GM18951 (cell line): ENCODE data around the gene CACNA2D4.

Experiments used
- POLR2A ChIP-seq: IDR thresholded peaks from 4 replicates; pipeline ENCODE4 v1.6.1; 2011; ENCODE audit warnings: mild to moderate bottlenecking; ENCODE audit not compliant: insufficient read length, insufficient read depth; ENCODE audit errors: extremely low read depth
- in situ Hi-C: fragments of 300-500 bp; cut with MboI; formaldehyde crosslinking; loops from one replicate; pipeline ENCODE4 v1.12.0; 2022; ENCODE audit warnings: low sequenced_read_pairs, mixed read lengths, inconsistent platforms; ENCODE audit not compliant: unreplicated experiment

The CACNA2D4 gene

DNA sequence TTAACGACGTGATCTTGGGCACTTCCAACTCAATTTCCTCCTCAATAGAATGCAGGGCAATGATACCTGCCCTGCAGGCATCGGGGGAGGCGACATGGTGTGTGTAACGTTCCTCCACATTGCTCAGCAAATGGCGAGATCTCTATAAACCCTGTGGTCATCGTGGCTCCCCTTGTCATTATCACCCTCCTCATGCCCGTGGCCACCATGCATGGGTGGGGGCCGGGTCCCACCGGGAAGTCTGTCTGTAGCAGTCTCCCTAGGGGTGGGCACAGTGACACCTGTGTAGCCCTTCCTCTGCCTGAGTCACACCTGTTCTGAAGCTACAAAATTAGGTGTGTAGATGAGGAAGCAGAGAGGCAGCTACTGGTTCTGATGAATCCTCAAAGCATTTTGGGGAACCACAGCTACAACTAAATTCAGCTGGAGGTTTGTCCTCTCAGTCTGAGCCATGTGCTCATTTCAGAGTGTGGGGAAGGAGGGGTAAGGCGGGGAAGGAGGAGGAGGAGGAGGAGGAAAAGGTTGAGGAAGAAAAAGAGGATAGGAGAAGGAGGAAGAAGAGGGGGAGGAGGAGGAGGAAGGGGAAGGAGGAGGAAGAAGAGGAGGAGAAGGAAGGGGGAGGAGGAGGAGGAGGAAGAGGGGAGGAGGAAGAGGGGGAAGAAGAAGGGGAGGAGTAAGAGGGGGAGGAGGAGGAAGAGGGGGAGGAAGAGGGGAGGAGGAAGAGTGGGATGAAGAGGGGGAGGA, 11.0 kb upstream of the CACNA2D4 start:
- in situ Hi-C loops: no loop called here
- TF ChIP-seq POLR2A: no peak

DNA sequence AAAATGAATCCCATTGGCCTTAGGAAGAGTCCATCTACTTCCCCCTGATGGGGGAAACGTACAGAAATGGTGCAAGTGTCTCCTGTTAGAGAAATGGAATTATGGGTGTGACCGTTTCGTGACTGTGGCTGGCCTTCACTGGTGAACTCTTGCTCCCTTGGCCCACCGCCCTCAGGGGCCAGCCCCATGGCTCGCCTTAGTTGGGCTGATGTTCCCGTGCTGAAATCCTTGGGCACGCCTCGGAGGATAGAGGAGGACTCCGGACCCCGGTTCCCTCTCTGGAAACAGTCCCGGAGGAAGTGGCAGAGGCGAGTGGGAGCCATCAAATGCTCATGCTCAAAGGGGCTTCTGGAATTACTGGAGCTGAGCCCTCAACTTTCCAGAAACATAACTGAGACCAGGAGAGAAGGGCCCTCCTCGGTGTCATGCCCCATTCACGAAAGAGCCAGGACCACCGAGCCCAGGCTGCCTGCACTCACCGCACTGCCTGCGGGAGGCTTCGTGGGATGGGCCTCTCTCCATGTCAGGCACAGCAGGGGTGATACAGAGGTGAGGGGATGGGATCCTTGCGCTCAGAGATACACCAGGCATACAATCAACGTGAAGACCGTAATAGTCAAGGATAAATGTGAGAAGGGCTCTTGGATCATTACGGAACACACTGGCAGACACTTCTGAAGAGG, 10.1 kb upstream of the CACNA2D4 start:
- no peak for TF ChIP-seq POLR2A
- in situ Hi-C loops: no loop called here

DNA sequence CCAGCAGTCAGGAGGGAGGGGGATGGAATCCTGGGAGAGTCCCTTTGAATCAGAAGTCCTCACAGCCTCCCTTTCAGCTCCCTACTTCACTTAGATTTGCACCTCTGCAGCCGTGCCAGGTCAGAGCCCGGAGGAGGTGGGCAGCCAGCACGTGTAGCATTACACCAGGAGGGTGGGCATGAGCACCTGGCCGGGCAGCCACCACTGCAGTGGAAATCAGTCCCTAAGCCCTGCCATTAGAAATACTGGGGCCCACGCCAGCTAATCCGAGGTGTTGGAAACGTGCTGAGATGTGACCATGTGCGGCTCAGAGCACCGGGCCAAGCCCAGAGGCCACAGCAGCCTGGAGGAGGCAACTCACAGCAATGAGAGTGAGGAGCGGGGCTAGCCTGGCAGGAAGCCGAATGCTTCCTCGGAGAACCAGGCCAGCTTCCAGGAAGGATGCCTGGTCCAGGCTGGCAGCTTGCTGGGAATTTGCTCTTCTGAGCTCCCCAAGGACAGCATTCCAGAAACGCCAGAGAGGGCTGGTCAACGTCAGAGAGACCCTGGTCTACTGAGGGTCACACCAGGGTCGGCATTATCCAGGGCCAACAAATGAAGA, 9.4 kb upstream of the CACNA2D4 start:
- TF ChIP-seq POLR2A: no peak
- in situ Hi-C loops: no loop called here

DNA sequence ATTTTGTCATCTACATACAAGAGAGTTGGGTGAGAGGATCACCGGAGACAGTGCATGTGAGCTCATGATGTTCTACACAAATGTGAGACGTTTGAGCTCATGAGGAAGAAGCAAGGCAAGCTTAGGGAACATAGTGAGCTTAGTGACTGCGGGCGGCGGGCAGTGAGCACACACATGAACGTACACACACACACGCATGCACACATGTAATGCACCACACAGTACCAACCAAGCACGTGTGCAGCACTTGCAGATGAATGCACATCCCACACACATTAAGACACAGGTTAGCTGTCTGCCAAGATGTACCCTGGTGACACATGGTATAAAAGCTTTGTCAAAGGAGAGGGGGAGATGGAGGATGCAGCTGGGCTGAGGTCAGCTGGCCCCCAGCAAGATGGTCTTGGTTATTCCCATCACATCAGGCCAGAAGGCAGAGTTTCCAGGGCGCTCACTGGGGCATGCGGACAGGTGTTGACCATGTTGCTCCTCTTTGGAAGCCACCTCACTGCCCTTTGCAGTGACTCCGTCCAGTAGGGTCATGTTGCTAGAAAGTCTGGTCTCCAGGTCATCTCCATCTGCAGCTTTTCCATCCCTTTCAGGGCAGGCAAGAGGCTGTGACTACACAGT, 8.7 kb upstream of the CACNA2D4 start:
- TF ChIP-seq POLR2A: no peak

DNA sequence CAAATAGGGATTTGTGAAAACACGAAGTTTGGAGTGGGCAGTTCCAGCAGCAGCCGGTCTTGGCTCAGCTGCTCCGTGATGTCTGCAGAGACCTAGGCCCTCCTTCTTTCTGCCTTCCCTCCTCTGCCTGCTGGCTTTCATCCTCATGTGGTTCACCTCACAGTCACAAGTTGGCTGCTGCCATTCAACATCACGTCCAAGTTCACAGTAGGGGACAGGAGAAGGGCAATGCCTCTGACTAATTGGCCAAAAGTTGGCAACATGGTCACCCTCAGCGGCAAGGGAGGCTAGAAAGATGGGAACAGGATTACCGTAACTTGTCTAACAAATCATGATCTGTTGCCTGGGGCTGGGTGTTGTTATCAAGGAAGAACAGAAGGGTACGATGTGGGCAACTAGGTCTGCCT, 7.8 kb upstream of the CACNA2D4 start:
- no peak for TF ChIP-seq POLR2A
- in situ Hi-C loops: no loop called here

More for the DNA sequence above, 8.7 kb upstream of the CACNA2D4 start:
- in situ Hi-C loops: no loop called here

DNA sequence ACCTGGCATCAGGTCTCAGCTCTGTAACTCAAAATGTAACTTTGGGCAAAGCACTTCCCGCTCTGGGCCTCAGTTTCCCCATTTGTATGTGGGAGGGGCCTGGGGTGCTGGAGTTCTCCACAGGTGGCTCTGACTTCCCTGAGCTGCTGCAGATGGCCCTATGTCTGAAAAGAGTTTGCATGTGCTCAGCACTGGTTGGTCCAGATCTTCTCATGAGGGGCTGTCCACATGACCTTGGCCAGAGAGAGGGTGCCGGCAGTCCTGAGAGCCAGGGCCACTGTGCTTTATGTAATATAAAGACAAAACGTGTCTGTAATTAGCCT, 7.2 kb upstream of the CACNA2D4 start:
- no peak for TF ChIP-seq POLR2A

DNA sequence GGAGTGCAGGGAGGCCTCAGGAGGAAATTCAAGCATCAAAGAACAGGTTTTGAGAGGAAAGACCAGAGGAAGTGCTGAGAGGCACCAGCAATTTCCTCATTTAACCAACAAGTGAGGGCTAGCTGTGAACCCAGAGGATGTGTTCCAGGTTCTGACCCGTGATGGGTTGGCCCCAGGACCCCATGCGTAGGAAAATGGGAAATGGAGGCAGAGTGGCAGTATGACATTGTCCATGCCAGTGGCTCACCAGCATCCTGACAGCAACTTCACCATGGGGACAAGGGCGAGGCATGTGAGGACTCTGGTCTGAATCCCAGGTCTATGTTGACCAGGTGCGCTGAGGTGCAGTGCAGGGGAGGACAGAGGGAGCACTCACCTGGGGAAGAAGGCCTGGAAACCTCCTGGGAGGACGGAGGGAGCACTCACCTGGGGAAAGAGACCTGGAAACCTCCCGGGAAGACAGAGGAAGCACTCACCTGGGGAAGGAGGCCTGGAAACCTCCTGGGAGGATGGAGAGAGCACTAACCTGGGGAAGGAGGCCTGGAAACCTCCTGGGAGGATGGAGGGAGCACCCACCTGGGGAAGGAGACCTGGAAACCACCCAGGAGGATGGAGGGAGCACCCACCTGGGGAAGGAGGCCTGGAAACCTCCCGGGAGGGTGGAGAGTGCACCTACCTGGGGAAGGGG, 6.7 kb upstream of the CACNA2D4 start:
- no peak for TF ChIP-seq POLR2A
- in situ Hi-C loops: no loop called here

More for the DNA sequence above, 7.2 kb upstream of the CACNA2D4 start:
- in situ Hi-C loops: no loop called here

DNA sequence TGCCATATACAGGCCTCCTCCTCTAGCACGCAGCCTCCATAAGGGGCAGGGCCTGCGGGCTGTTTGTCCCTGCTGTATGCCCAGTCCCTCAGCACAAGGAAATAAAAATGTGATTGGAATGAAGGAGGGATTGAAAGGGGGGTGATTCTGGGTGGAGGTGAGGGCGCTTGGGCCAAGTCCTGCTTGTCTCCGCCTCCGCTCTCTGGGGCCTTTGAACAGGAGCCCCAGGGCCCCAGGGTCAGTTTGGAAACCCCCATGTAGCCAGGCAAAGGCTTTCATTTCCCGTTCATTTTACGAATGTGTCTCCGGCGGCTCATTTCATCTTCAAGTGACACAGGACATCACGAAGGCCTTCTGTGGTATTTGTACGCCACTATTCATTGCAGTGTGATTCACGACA, 4.5 kb upstream of the CACNA2D4 start:
- no peak for TF ChIP-seq POLR2A
- in situ Hi-C loops: no loop called here

DNA sequence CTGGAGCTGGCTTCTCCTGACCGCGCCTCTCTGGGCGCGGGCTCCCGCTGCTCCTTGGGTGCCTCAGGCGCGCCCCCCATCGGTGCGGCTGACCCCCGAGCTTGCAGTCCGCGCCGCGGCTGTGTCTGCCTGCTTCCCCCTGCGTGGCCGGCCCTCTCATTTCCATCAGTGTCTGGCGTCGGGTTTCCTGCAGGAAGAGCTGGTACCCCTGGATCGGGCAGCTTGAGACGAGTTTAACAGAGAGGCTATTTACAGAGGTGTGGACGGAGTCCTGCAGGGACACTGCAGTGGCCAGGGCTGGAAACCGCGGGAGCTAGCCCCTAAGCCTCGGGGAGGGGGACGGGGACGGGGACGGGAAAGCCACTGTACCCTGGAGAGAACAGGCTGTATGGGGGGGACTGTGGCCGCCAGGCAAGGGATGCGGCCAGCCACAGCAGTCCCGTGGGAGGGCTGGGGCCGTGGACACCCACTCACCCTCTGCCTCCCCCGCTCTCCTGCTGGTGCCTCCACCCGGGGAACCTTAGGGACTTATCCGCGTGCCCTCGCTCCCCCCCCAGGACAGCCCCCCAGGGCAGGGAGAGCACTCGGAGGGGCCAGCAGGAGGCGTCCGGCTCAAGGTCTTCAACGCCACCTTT, 3.7 kb upstream of the CACNA2D4 start:
- in situ Hi-C loops: no loop called here
- no peak for TF ChIP-seq POLR2A

DNA sequence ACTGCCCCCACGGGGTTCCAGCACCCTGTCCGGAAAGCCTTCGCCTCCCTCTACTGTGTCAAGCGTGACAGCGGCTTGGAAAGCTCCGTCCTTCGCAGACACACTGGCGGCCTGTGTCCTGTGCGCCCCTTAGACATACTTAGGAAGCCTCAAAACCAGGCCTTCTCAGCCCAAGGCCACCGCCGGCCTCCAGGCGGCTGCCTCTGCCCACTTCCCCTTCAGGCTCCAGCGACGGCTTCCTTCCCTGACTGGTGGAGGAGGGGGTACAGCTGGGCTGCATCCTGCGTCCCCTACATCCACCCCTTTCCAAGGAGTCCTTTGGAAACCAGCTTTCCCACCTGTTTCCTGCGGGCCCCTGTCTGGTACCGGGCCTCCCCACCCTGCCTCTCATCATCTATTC, 2.5 kb upstream of the CACNA2D4 start:
- in situ Hi-C loops: no loop called here
- no peak for TF ChIP-seq POLR2A

DNA sequence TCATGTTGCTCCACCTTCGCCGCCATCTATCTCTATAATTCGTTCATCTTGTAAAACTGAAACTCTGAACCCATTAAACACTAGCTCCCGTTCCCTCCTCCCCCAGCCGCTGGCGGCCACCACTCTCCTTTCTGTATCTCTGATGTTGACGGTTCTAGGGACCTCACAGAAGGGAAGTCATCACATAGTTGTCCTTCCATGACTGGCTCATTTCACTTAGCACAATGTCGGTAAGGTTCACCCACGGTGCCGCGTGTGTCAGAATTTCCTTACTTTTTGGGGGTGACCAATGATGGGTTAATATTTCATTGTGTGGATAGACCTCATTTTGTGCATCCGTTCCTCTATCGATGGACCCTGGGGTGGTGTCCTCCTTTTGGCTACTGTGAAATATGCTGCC, 2.0 kb upstream of the CACNA2D4 start:
- in situ Hi-C loops: no loop called here
- TF ChIP-seq POLR2A: no peak

DNA sequence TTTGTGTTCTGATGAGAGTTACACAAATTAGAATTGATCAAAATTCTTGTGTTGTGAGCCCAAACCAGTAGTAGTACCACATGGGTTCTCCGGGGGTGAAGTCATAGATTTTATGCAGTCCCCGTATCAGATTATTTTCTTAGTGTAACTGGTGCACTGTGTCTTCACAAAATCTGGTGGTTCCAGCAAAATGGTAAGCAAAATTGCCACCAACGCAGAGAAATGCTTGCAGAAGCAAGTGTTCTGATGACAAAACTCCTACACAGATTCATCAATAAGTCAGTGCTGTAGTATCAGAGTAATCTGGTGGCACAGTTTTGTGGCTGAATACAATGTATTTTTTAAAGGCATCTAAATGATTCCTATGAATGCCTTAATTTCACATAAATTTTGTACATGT, 1.3 kb upstream of the CACNA2D4 start:
- in situ Hi-C loops: no loop called here
- no peak for TF ChIP-seq POLR2A

DNA sequence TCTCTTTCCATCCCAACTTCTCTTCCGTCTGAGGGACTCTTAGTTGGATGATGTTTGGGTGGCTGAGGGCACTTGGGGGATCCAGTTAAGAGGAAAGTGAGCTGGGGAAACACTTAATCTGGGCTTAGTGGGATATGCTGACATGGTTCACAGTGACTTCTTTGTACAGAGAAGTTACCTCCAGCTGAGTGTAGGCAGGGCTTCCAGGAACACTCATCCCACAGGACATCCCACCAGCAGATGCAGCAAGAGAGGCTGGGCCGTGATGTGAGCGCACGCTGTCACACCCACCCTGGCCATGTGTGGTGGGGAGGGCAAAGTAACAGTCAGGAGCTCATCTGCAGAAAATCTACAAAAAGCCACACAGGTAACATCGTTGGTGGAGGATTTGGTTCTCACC, 832 bp upstream of the CACNA2D4 start:
- in situ Hi-C loops: no loop called here
- no peak for TF ChIP-seq POLR2A

DNA sequence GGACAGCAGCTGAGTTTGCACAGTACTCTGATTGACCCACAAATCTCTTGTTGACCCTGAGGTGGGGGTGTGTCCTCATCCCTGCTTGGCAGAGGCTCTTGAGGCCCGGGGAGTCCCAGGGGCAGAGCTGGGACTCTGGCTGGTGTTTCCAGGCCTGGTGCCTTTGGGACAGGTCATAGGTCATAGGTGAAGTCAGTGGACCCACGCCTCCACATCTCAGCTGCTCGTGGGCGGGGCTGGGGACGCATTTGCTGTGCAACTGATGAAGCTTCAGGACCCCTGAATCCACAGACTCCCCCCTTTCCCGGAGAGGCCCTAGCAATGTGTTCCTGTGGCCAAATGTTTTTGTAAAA, 408 bp upstream of the CACNA2D4 start:
- in situ Hi-C loops: no loop called here
- TF ChIP-seq POLR2A: no peak
